Stimulated activated CD4-positive, alpha-beta T cell treated with anti-CD3 and anti-CD28 coated beads, TNF-alpha, amount 100 ng/mL, for 1 hour (primary cell): ENCODE results near the gene HEBP2.

ENCODE experiments used
- DNase-seq, 3 donors: peaks; one replicate each; pipeline ENCODE4 v3.0.0-alpha.2; 2020; ENCODE audit warnings: low read depth in 3 of 3, low spot score in 1 of 3

The HEBP2 gene

DNA sequence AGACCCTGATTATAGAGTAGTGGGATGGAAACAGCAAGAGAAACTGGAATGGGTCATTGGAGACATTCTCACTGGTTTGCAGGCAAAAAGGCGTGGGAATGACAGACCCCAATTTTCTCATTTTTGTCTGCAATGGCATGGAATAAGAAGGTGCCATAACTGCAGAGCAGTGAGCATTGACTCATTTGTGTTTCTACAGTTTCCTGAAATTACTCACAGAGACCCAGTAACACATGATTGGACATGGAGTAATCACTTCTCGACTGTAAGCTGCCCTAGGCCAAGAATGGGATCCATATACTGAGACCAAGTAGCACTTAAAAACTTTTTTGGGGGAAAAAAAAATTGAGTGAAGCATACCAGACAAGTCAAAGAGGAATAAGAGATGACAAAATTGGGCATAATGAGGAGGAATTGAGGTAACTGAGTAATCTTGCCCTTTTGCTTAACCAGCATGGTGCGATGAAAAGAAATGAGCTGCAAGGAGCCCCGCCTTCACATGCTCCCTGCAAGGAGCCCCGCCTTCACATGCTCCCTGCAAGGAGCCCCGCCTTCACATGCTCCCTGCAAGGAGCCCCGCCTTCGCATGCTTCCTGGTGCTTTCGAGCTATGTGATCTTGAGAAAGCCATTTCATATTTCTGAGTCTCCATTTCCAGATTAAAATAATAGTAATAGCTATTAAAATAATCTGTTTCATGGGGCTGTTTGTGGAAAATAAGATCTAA lies 51.1 kb downstream of the HEBP2 start:
- DNase-seq, result peak in 1 of 3 donors; percentile 21

DNA sequence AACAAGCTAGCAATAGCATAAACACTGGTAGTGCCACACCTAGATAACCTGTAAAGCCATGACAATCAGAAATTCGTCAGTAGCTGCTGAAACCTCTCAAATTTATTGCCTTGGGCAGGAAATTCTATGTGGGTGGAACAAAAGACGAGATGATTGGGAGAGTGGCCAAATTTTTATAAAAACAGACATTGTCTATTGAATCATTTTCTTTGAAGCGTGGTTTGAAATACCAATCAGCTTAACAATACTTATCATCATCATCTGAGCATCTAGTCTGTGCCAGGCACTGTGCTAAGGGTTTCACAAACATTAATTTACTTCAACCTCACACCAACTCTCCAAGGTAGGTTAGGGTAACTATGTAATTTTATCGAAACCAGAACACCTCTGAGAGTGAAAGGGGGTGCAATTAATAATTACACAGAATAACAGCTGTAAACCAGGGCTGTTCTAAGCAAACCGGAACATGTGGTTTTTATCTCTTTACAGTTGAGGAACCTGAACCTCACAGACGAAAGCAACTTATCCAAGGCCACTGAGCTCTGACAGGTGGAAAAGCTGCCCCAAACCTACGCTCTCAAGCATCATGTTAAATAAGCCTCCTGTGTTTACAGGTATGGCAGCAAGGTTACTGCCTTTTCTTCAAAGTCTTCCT lies 51.9 kb downstream of the HEBP2 start:
- no peak for DNase-seq

DNA sequence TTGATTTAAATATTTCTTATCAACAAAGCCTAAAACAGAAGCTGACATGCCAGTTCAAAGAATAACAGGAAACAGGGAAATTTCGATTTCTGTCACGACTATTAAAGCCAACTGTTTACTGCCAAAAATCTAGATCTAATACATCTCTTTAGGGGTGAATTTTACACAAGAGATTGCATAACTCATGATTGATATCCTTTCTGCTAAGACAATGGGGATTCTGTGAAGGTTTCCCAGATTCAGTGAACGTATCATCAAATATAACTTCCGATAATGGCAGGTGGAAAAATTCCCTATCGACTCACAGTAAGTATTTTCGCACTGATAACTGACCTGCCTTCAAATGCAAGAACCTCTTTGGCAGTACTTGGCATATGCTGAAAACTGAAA lies 52.4 kb downstream of the HEBP2 start:
- no peak for DNase-seq

DNA sequence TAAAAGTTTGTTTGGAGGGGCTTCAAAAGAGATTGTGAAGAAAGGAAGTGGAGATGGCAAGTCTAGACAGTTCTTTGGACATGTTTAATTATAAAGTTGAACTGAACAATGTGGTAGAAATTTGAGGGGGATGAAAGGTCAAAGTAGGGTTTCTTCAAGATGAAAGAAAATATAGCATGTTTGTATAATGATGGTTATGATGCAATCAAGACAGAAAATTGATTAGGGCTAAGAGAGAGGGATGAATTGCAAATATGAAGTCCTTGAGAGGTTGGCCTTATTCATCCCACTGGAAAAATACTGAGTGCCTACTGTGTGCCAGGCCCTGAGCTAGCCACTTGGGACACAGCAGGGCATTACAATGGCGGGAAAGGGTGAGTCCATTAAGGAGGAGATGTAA lies 57.6 kb downstream of the HEBP2 start:
- no peak for DNase-seq

DNA sequence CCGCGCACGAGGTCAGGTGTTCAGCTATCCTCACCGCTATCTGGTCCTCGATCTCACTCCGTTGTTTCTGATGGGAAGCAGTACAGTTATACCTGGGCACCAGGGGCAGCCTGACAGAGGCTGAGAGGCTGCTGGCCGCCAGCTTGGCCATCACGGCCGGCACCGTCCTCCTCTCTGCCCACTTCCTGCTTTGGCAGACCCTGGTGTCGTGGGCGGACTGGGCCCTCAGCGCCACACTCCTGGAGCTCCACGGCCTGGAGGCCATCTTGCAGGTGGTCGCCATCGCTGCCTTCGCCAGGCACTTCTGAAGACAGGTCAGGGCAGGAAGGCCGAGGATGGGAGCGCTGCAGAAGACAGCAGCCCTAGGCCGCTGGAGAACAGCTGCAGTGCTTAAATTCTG lies 60.1 kb downstream of the HEBP2 start:
- no peak for DNase-seq

DNA sequence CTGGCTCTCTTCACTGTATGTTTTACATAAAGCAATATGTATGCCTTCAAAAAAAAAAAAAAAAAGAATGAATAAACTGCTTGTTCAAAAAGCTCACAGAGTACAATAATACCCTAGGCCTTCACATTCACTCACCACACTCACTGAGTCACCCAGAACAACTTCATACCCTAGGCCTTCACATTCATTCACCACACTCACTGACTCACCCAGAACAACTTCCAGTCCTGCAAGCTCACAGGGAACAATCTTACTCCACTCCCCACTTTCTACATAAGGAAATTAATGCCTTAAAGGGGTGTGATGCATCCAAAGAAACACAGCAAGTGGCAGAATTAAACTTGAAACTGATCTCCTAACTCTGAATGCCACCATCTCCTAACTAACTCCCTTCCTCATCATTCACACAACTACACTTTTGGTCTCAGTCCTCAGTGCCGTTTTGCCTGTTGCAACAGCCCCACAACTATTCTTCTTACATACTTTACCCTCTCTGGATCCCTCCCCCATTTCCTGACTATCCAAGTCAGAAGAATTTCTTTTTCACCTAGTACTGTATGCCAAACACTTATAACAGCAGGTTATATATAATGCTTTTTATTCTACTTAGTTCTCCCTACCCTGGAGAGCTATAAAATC lies 61.1 kb downstream of the HEBP2 start:
- no peak for DNase-seq

DNA sequence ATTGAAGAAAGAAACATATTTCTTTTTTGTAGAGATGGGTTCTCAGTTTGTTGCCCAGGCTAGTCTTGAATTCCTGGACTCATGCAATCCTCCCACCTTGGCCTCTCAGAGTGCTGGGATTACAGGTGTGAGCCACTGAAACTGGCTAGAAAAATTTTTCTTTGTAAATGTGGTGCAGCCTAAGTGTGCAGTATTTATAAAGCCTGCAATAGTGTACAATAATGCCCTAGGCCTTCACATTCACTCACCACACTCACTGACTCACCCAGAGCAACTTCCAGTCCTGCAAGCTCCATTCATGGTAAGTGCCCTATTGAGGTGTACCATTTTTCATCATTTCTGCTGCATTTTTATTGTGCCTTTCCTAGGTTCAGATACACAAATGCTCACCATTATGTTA lies 63.9 kb downstream of the HEBP2 start:
- no peak for DNase-seq

DNA sequence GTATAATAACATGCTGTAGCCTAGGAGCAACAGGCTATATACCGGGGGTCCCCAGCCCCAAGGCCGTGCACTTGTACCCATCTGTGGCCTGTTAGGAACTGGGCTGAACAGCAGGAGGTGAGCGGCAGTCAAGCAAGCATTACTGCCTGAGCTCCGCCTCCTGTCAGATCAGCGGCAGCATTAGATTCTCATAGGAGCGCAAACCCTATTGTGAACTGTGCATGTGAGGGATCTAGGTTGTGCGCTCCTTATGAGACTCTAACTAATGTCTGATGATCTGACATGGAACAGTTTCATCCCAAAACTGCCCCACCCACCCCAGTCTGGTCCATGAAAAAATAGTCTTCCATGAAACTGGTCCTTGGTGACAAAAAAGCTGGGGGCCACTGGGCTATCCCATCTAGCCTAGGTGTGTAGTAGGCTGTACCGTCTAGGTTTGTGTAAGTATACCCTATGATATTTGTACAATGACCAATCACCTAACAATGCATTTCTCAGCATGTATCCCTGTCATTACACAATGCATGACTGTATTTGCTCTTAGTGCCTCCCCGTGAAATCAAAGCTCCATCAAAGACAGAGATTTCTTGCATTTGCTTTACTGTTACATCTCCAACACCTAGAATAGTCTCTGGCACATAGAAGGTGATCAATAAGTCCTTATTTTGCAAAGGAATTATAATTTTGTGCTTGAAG lies 64.4 kb downstream of the HEBP2 start:
- DNase-seq, result no peak
